Neural cell (in vitro differentiated cells): Measurements from ENCODE around the gene CPB2. TPM values are rescaled to one million over a fixed set of nuclear protein-coding genes. Genes with fewer than 3 reads are reported as not detected.

ENCODE experiments used
- H2AFZ ChIP-seq: fragments of 200-600, 300-800 bp; sonication (generic), shearing (Covaris generic); 2 replicates; pipeline ENCODE4 v1.6.0; 2014; ENCODE audit warnings: low read depth, mild to moderate bottlenecking, antibody characterized with exemption, low read length, moderate library complexity
- H3F3A ChIP-seq: fragments of 200-600 bp; shearing (Covaris generic); 2 replicates; pipeline ENCODE4 v1.6.1; 2016; ENCODE audit warnings: mild to moderate bottlenecking, moderate library complexity, mixed read lengths, antibody characterized with exemption, low read length; ENCODE audit not compliant: insufficient read depth, poor library complexity, severe bottlenecking
- H3K27ac ChIP-seq: fragments of 200-600, 300-800 bp; sonication (generic), shearing (Covaris generic); 2 replicates; pipeline ENCODE4 v1.5.1; 2014; ENCODE audit warnings: mild to moderate bottlenecking, low read length, moderate library complexity
- H3K27me3 ChIP-seq: fragments of 300-800, 200-600 bp; sonication (generic), shearing (Covaris generic); 2 replicates; pipeline ENCODE4 v1.6.0; 2014; ENCODE audit warnings: mild to moderate bottlenecking, low read depth, low read length, moderate library complexity; ENCODE audit not compliant: insufficient read depth
- H3K36me3 ChIP-seq: fragments of 300-800, 200-600 bp; sonication (generic), shearing (Covaris generic); 2 replicates; pipeline ENCODE4 v1.5.1; 2014; ENCODE audit warnings: mild to moderate bottlenecking, antibody characterized with exemption, low read length, moderate library complexity; ENCODE audit not compliant: insufficient read depth
- H3K4me2 ChIP-seq: fragments of 300-800, 200-600 bp; sonication (generic), shearing (Covaris generic); 2 replicates; pipeline ENCODE4 v1.6.0; 2014; ENCODE audit warnings: mild to moderate bottlenecking, low read length
- H3K4me3 ChIP-seq: fragments of 300-800, 200-600 bp; sonication (generic), shearing (Covaris generic); 2 replicates; pipeline ENCODE4 v1.5.1; 2014; ENCODE audit warnings: mild to moderate bottlenecking, low read length, moderate library complexity
- H3K79me2 ChIP-seq: fragments of 200-600 bp; shearing (Covaris generic); replicated peaks from 2 replicates; pipeline ENCODE4 v1.6.0; 2014; ENCODE audit warnings: mild to moderate bottlenecking, low read length, moderate library complexity; ENCODE audit not compliant: insufficient read depth
- H3K9ac ChIP-seq: fragments of 300-800, 200-600 bp; sonication (generic), shearing (Covaris generic); 2 replicates; pipeline ENCODE4 v1.6.1; 2016; ENCODE audit warnings: mild to moderate bottlenecking, low read length, mixed read lengths
- H3K9me2 ChIP-seq: fragments of 200-600 bp; shearing (Covaris generic); 2 replicates; pipeline ENCODE4 v1.6.1; 2016; ENCODE audit warnings: mild to moderate bottlenecking, low read length, mixed read lengths; ENCODE audit not compliant: insufficient read depth
- H3K9me3 ChIP-seq: fragments of 200-600, 300-800 bp; sonication (generic), shearing (Covaris generic); 2 replicates; pipeline ENCODE4 v1.6.1; 2016; ENCODE audit warnings: mild to moderate bottlenecking, mixed run types, low read length, moderate library complexity, mixed read lengths
- H4K20me1 ChIP-seq: fragments of 200-600 bp; shearing (Covaris generic); 2 replicates; pipeline ENCODE4 v1.6.1; 2016; ENCODE audit warnings: mild to moderate bottlenecking, mixed run types; ENCODE audit not compliant: insufficient read depth
- EP300 ChIP-seq: fragments of 450-650 bp; conservative IDR thresholded peaks from 2 replicates; pipeline ENCODE4 v1.6.1; 2014; ENCODE audit warnings: antibody characterized with exemption, mild to moderate bottlenecking, moderate library complexity; ENCODE audit not compliant: poor library complexity, severe bottlenecking
- EZH2 ChIP-seq: fragments of 200-600, 300-800 bp; shearing (Covaris generic), sonication (generic); IDR thresholded peaks from 2 replicates; pipeline ENCODE4 v1.6.1; 2014; ENCODE audit warnings: antibody characterized with exemption, low read length, borderline replicate concordance, mild to moderate bottlenecking; ENCODE audit not compliant: insufficient read depth, poor library complexity, severe bottlenecking
- MXI1 ChIP-seq: fragments of 450-650 bp; conservative IDR thresholded peaks from 2 replicates; pipeline ENCODE4 v1.6.1; 2014; ENCODE audit warnings: antibody characterized with exemption, mild to moderate bottlenecking; ENCODE audit not compliant: poor library complexity, severe bottlenecking
- POLR2AphosphoS5 ChIP-seq: IDR thresholded peaks from 2 replicates; pipeline ENCODE4 v1.6.1; 2012
- RAD21 ChIP-seq: fragments of 450-650 bp; conservative IDR thresholded peaks from 2 replicates; pipeline ENCODE4 v1.6.1; 2014; ENCODE audit warnings: antibody characterized with exemption, mild to moderate bottlenecking, moderate library complexity
- SMC3 ChIP-seq: fragments of 450-650 bp; conservative IDR thresholded peaks from 2 replicates; pipeline ENCODE4 v1.6.1; 2014; ENCODE audit warnings: antibody characterized with exemption, mild to moderate bottlenecking, moderate library complexity; ENCODE audit not compliant: poor library complexity
- TAF1 ChIP-seq: IDR thresholded peaks from 2 replicates; pipeline ENCODE4 v1.6.1; 2012; ENCODE audit warnings: low read depth
- polyA plus RNA-seq: library from polyadenylated mRNA; depleted of rRNA; stranded (reverse); fragments of >200 nt; gene quantifications from 2 replicates; pipeline ENCODE4 v1.2.3, GENCODE V29; 2014
- TF ChIP-seq, protein P1 (sequence below): fragments of 450-650 bp; IDR thresholded peaks from 2 replicates; pipeline ENCODE4 v1.5.1; 2014; ENCODE audit warnings: antibody characterized with exemption, mild to moderate bottlenecking, moderate library complexity; ENCODE audit not compliant: poor library complexity, severe bottlenecking
- TF ChIP-seq, protein P2 (sequence below): IDR thresholded peaks from 2 replicates; pipeline ENCODE4 v1.6.1; 2012; ENCODE audit warnings: borderline replicate concordance

CPB2 gene
- polyA plus RNA-seq, 1 donor from 2014 or later: not detected

DNA sequence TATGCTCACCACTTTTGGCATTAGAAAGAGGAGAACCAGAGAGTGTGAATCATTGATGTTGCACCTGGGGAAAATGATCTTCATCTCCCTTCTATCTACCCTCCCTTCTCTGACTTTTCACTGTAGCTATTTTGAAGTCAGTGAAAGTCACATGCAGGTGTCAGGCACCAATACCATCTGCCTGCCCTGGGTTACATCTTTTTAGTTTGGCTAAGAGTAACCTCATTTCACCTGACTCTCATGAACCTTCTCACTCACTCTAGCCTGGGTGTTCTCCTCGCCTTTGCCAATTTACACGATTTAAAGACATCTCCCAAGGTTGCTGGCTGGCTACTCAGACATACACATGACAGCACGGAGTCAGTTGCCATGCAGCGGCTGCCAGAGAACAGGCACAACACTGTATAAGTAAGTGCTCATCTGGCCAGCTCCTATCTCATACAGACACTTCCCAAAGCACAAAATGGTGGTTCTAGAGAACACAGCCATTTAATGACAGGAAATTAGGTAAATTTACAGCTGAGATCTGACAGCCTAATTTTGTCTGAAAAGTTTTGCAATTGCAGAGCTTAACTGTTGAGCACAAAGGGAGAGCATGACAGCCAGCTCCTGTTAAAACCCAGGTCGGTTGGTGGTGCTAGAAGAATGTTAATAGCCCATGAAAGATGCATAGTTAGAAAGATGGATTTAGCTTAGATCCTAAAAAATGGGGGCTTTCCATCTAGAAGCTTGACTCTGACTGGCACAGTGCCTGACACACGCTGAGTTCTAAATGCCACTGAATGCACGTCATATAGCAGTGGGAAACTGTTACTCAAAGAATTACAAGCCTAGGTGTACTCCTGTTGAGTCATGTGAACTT lies 44.7 kb upstream of the CPB2 start (continued):
- no peak for TF ChIP-seq EP300

DNA sequence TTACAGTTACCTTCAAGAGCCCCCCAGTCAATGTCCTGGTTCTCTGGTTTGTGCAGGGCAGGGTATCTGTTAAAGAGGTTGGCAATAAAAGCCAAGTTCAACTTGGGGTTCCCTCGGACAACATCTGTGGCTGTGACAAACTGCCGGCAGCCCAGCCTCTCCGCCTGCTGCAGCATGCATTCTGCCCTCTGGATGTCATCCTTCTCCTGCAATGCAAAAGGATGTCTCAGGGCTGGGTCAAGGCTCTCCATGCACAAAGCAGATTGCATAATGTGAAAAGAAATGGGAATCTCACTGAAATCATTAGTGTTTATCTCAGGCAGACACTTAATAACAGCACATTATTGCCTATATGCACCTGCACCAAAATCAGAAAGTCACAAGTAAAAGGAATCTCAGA lies 42.1 kb upstream of the CPB2 start:
- no peak overlapping the region for H3K4me3 ChIP-seq
- H2AFZ ChIP-seq: no peak overlapping the region
- TF ChIP-seq MXI1: no peak
- TF ChIP-seq, protein P1, sequence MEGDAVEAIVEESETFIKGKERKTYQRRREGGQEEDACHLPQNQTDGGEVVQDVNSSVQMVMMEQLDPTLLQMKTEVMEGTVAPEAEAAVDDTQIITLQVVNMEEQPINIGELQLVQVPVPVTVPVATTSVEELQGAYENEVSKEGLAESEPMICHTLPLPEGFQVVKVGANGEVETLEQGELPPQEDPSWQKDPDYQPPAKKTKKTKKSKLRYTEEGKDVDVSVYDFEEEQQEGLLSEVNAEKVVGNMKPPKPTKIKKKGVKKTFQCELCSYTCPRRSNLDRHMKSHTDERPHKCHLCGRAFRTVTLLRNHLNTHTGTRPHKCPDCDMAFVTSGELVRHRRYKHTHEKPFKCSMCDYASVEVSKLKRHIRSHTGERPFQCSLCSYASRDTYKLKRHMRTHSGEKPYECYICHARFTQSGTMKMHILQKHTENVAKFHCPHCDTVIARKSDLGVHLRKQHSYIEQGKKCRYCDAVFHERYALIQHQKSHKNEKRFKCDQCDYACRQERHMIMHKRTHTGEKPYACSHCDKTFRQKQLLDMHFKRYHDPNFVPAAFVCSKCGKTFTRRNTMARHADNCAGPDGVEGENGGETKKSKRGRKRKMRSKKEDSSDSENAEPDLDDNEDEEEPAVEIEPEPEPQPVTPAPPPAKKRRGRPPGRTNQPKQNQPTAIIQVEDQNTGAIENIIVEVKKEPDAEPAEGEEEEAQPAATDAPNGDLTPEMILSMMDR: peak; percentile 40
- no peak for TF ChIP-seq POLR2AphosphoS5
- no peak for TF ChIP-seq EZH2
- peak; percentile 28 for TF ChIP-seq SMC3
- TF ChIP-seq EP300: no peak
- TF ChIP-seq TAF1: no peak
- TF ChIP-seq RAD21: peak; percentile 44
- no peaks in the 10 kb centered on the region for H3K36me3 ChIP-seq
- H3K4me2 ChIP-seq: no peak overlapping the region
- H3K9me2 ChIP-seq: no peaks in the 10 kb centered on the region
- no peak overlapping the region for H3K27ac ChIP-seq
- no peaks in the 10 kb centered on the region for H4K20me1 ChIP-seq
- no peaks in the 10 kb centered on the region for H3F3A ChIP-seq
- H3K9ac ChIP-seq: no peak overlapping the region
- no peaks in the 10 kb centered on the region for H3K9me3 ChIP-seq
- H3K79me2 ChIP-seq: no peaks in the 10 kb centered on the region
- H3K27me3 ChIP-seq: peaks cover 10% of the 10 kb centered on the region

DNA sequence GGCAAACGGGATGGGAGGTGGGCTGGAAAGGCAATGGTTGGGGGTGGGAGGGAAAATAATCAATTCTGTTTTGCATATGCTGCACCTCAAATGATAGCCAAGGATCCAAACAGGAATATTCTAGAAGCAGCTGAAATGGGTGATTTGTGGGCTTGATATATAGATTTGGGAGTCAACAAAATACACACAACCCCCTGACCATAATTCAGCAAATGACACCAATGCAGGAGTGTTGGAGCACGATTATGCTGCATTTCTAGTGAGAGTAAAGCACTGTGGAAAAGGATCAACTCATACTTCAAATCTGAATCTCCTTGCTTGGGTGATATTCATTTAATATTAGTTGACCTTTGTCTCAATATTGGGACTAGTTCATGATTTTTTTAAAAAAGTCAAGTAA lies 41.1 kb upstream of the CPB2 start:
- Histone ChIP-seq H3K27ac (no peak overlapping the region), H2AFZ (no peak overlapping the region), H3K27me3 (peaks cover 14% of the 10 kb centered on the region), H3K4me2 (no peak overlapping the region), H3K9me2 (no peaks in the 10 kb centered on the region), H3K36me3 (no peaks in the 10 kb centered on the region), H3K4me3 (no peak overlapping the region), H3F3A (no peaks in the 10 kb centered on the region), H3K9ac (no peak overlapping the region), H4K20me1 (no peaks in the 10 kb centered on the region), H3K9me3 (no peaks in the 10 kb centered on the region), H3K79me2 (no peaks in the 10 kb centered on the region)
- TF ChIP-seq EP300 (no peak), SMC3 (no peak), RAD21 (no peak), EZH2 (no peak)
- TF ChIP-seq, protein P2, sequence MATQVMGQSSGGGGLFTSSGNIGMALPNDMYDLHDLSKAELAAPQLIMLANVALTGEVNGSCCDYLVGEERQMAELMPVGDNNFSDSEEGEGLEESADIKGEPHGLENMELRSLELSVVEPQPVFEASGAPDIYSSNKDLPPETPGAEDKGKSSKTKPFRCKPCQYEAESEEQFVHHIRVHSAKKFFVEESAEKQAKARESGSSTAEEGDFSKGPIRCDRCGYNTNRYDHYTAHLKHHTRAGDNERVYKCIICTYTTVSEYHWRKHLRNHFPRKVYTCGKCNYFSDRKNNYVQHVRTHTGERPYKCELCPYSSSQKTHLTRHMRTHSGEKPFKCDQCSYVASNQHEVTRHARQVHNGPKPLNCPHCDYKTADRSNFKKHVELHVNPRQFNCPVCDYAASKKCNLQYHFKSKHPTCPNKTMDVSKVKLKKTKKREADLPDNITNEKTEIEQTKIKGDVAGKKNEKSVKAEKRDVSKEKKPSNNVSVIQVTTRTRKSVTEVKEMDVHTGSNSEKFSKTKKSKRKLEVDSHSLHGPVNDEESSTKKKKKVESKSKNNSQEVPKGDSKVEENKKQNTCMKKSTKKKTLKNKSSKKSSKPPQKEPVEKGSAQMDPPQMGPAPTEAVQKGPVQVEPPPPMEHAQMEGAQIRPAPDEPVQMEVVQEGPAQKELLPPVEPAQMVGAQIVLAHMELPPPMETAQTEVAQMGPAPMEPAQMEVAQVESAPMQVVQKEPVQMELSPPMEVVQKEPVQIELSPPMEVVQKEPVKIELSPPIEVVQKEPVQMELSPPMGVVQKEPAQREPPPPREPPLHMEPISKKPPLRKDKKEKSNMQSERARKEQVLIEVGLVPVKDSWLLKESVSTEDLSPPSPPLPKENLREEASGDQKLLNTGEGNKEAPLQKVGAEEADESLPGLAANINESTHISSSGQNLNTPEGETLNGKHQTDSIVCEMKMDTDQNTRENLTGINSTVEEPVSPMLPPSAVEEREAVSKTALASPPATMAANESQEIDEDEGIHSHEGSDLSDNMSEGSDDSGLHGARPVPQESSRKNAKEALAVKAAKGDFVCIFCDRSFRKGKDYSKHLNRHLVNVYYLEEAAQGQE: no peak
